GM18498 (cell line): ENCODE results near the gene TCF12.
"Not testable (repeated sequence)": the region's sequence is repeated elsewhere in the genome, so short reads cannot be mapped to it uniquely, and the experiment has no call there.

Source experiments
- ATAC-seq: cut with Tn5 transposase; IDR thresholded peaks from one replicate; pipeline ENCODE4 v1.9.1; 2021; ENCODE audit warnings: mild to moderate bottlenecking, moderate library complexity; ENCODE audit not compliant: unreplicated experiment

The TCF12 gene

GRCh38 chr15:56913670-56914069 is 4.8 kb upstream of the TCF12 start:
- no peak for ATAC-seq

DNA sequence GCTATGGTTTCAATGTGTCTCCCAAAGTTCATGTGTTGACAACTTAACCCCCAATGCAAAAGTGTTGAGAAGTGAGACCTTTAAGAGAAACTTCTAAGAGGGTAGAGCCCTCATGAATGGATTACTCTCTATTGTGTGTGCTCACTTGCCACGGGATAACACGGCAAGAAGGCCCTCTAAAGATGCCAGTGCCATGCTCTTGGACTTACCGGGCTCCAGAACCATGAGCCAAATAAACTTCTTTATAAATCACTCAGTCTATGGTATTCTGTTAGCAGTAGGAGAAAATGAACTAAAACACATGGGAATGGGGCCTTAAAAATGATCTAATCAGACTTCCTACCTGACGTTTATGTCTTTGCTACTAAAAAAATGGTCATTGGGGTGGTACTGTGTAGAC is 2.6 kb upstream of the TCF12 start:
- no peak for ATAC-seq

GRCh38 chr15:56916825-56917477 is 1.5 kb upstream of the TCF12 start:
- ATAC-seq, result no peak

DNA sequence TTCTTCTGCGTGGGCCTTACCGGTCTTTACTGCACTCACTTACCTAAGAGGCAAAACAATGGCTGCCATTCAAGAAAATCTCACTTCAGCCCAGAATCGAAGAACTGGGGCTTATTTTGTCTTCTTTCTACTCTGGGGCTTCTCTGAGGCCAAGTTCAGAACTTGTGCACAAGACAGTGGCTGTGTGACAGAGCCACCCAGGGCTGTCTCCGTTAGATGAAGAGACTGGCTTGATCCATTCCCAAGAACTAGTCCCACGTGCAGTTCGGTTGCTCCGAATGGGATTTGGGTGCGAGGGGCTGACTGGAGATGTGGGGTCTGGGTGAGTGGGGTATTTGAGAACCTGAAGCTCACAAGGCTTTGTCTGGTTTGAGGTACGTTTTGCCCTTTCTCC is 795 bp upstream of the TCF12 start:
- ATAC-seq, result peak; percentile 2

- ATAC-seq, result peak; percentile 40
Observed at GRCh38 chr15:56919031-56919608, 676 bp downstream of the TCF12 start.

- ATAC-seq, result peak; percentile 13
Observed at GRCh38 chr15:56919609-56920366, 1.3 kb downstream of the TCF12 start.

GRCh38 chr15:56920367-56920627 is 1.9 kb downstream of the TCF12 start:
- no peak for ATAC-seq

GRCh38 chr15:56923174-56923591 is 4.7 kb downstream of the TCF12 start:
- ATAC-seq, result no peak

GRCh38 chr15:56927816-56928215 is 9.4 kb downstream of the TCF12 start:
- ATAC-seq, result no peak

DNA sequence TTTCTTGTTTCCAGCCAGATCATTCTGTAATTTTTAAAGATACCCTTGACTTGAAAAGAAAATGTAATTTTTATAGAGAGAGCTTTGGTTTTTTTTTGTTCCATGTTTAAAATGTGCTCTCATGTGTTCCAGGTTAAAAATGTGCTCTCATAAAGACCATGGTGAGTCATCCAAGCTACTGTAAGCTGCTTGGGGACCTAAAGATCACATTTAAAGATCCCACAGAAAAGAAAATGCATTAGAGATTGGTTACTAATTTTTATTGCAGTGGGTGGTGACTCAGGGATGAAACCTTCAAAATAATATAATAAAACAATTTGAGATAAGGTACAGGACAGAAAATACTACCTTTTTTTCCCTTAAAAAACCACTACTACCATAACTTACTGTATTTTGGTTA is 11.0 kb downstream of the TCF12 start:
- no peak for ATAC-seq

- ATAC-seq, result no peak
Observed at GRCh38 chr15:56929933-56930332, 11.5 kb downstream of the TCF12 start.

GRCh38 chr15:56930669-56931313 is 12.3 kb downstream of the TCF12 start:
- no peak for ATAC-seq

GRCh38 chr15:56931639-56932508 is 13.4 kb downstream of the TCF12 start:
- no peak for ATAC-seq

GRCh38 chr15:56932509-56932868 is 14.0 kb downstream of the TCF12 start:
- not testable (repeated sequence) for ATAC-seq

DNA sequence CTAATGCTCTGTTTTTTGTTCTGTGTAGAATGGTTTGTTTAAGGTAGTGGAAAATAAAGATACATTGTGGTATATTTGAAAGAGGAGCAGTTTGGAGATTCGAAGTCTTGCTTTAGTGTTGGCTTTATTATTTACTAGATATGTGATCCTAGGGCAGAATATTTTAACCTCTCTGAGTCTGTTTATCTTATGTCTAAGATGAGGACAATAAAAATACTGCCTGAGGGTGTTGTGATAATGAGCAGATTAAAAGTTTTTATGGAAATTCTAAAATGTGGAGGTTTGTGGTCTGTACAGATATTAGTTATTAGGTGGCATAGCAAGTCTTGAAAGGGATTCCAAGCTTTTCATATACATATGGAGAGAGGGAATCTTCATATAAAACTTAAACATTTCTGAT is 15.0 kb downstream of the TCF12 start:
- ATAC-seq, result no peak

DNA sequence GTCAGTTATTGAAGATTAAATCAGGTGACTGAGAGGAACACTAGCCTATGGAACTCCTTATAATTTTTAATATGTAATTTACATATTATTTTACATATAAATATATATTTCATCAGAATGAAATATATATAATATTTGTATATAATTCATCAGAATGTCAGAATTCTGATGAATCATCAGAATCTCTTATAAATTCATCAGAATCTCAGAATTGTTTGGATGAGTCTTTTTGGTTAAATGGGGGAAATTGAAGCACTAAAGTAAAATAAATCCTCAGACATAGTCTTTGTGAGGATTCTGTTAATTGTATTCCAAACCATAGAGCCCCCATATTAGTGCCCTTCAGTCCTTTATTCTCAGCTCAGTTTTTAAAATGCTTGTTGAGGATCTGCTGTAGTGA is 15.4 kb downstream of the TCF12 start:
- ATAC-seq, result no peak

DNA sequence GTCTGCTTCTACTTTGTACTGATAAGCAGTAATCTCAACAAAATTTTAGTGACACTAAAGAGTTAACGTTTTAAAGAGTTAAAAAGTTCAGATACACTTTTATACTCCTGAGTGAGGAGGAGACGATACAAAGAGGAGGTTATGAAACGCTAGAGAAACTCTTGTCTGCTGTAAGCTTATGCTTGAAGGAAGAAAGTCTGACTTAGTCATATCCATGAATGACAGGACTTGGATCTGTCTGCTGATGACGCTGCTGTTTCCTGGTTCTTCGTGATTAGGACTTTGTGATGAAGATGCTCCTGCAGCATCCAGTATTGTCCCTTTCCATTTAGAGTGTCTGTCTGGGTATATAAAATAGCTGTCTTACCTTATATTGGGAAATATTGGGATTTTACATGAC is 15.8 kb downstream of the TCF12 start:
- ATAC-seq, result no peak

DNA sequence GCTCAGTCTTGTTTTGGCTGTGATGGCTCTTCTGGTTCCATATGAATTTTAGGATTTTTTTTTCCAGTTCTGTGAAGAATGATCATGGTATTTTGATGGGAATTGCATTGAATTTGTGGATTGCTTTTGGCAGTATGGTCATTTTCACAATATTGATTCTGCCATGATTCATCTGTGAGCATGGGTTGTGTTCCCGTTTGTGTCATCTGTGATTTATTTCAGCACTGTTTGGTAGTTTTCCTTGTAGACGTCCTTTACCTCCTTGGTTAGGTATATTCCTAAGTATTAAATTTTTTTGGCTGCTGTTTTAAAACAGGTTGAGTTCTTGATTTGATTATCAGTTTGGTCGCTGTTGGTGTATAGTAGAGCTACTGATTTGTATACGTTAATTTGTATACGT is 18.5 kb downstream of the TCF12 start:
- ATAC-seq, result no peak

GRCh38 chr15:56939257-56939656 is 20.8 kb downstream of the TCF12 start:
- no peak for ATAC-seq

DNA sequence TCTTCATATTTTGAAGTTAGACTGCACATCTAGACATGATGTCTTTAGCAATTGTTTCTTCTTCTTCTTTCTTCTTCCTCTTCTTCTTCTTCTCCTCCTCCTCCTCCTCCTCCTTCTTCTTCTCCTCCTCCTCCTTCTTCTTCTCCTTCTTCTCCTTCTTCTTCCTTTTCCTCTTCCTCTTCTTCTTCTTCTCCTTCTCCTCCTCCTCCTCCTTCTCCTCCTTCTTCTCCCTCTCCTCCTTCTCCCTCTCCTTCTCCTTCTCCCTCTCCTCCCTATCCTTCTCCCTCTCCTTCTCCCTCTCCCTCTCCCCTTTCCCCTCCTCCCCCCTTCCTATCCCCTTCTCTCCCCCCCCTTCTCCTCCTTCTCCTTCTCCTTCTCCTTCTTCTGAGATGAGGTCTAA is 21.9 kb downstream of the TCF12 start:
- ATAC-seq, result no peak

DNA sequence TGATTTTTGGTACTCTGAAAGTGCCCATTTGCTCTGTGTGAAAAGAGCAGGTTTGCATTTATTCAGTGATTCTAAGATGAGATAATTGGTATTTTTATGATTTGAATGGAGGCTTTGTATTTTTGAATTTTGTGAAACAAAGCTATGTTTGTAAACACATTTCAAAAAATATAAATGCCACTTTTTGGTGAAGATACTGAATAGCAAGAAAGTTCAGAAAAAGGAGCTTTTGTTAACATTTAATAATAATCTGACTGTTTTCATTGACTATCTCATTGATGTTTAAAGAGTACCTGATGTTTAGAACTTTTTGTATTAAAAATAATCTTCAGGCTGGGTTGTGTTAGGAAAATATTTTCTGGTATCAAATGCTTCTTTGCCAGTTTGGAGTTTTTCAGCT is 23.7 kb downstream of the TCF12 start:
- ATAC-seq, result no peak
